Uterus (tissue), 4 donors: ENCODE measurements around the gene CAAP1. TPM values are rescaled to one million over a fixed set of nuclear protein-coding genes. Genes with fewer than 3 reads are reported as not detected.
"Not testable (repeated sequence)": the region's sequence is repeated elsewhere in the genome, so short reads cannot be mapped to it uniquely, and the experiment has no call there.

ENCODE experiments used
- DNase-seq, 2 donors: peaks; one replicate each; pipeline ENCODE4 v3.0.0-alpha.2; 2019 to 2020
- H3K27ac ChIP-seq, 2 donors: fragments of 200-600 bp; sonication (generic); 1 replicate in 1 of 2; 2 replicates in 1 of 2; pipeline ENCODE4 v1.5.1; 2016 to 2018
- H3K27me3 ChIP-seq, 2 donors: fragments of 200-600 bp; sonication (generic); one replicate each; pipeline ENCODE4 v1.5.1; 2018 to 2019; ENCODE audit warnings: control low read depth in 1 of 2
- H3K36me3 ChIP-seq, 2 donors: fragments of 200-600 bp; sonication (generic); one replicate each; pipeline ENCODE4 v1.5.1; 2019; ENCODE audit warnings: control low read depth in 1 of 2
- H3K4me1 ChIP-seq, 2 donors: fragments of 200-600 bp; sonication (generic); one replicate each; pipeline ENCODE4 v1.5.1; 2018 to 2019; ENCODE audit warnings: control low read depth in 1 of 2
- H3K4me3 ChIP-seq, 2 donors: fragments of 200-600 bp; sonication (generic); 1 replicate in 1 of 2; 2 replicates in 1 of 2; pipeline ENCODE4 v1.5.1; 2018 to 2019; ENCODE audit warnings: mild to moderate bottlenecking in 1 of 2
- H3K9me3 ChIP-seq, 2 donors: fragments of 200-600 bp; sonication (generic); one replicate each; pipeline ENCODE4 v1.5.1; 2019; ENCODE audit warnings: control low read depth in 1 of 2
- CTCF ChIP-seq, 4 experiments: fragments of 200-600 bp in 2 of 4; fragments of 450-650 bp in 2 of 4; sonication (generic) in 2 of 4; IDR thresholded peaks; one replicate each; pipeline ENCODE4 v1.5.1; 2016 to 2019; ENCODE audit warnings: antibody characterized with exemption in 4 of 4, mild to moderate bottlenecking in 2 of 4, moderate library complexity in 1 of 4
- POLR2A ChIP-seq, 2 donors: fragments of 450-650 bp; IDR thresholded peaks; one replicate each; pipeline ENCODE4 v1.6.1; 2016; ENCODE audit warnings: antibody characterized with exemption in 2 of 2, mild to moderate bottlenecking in 1 of 2, moderate library complexity in 1 of 2
- intact Hi-C: fragments of 100-400 bp; cut with DNase I; formaldehyde crosslinking; loops from one replicate; pipeline ENCODE4 v1.15.1; 2023; ENCODE audit warnings: low total_unique reads
- total RNA-seq, 4 donors: library from RNA; depleted of rRNA in 3 of 4; stranded (reverse); fragments of >200 nt in 3 of 4; gene quantifications; one replicate each; pipeline versions ENCODE4 v1.1.0 to v1.2.4, GENCODE V29; 2014 to 2023
- donor health status: DM: yes; HTN: yes; CAD: no.

Gene CAAP1
- total RNA-seq, 4 donors from 2014 or later: 1.3 to 34.0 (median 12.3) TPM

- DNase-seq: no peak
- Histone ChIP-seq H3K9me3 (no peaks in the 10 kb centered on the region), H3K4me3 (no peak overlapping the region), H3K36me3 (no peaks in the 10 kb centered on the region), H3K27me3 (no peaks in the 10 kb centered on the region), H3K4me1 (no peaks in the 10 kb centered on the region), H3K27ac (no peak overlapping the region)
- intact Hi-C loops: no loop called here
- TF ChIP-seq CTCF (IDR thresholded peaks at IDR 0.05) (no peak), POLR2A (IDR thresholded peaks at IDR 0.05) (no peak)
Observed at GRCh38 chr9:26850995-26851394, 41.6 kb downstream of the CAAP1 start.

GRCh38 chr9:26833792-26834191 lies 58.8 kb downstream of the CAAP1 start:
- peak; percentile 25 to 39 for DNase-seq
- Histone ChIP-seq H3K4me1 (no peaks in the 10 kb centered on the region), H3K27me3 (no peaks in the 10 kb centered on the region), H3K9me3 (no peaks in the 10 kb centered on the region), H3K27ac (peak overlapping the region; percentile 66 to 87), H3K36me3 (no peaks in the 10 kb centered on the region), H3K4me3 (no peak overlapping the region)
- intact Hi-C loops: no loop called here
- TF ChIP-seq POLR2A (IDR thresholded peaks at IDR 0.05) (no peak), CTCF (IDR thresholded peaks at IDR 0.05) (no peak)

- DNase-seq, H3K4me3 ChIP-seq, H3K36me3 ChIP-seq, intact Hi-C loops, H3K27me3 ChIP-seq, H3K4me1 ChIP-seq, H3K9me3 ChIP-seq, H3K27ac ChIP-seq: not testable (repeated sequence)
Observed at GRCh38 chr9:26828391-26828955, 64.1 kb downstream of the CAAP1 start.

GRCh38 chr9:26814799-26815198 lies 77.8 kb downstream of the CAAP1 start:
- Histone ChIP-seq H3K4me1 (no peaks in the 10 kb centered on the region), H3K9me3 (no peaks in the 10 kb centered on the region), H3K27me3 (no peaks in the 10 kb centered on the region), H3K27ac (no peak overlapping the region), H3K36me3 (no peaks in the 10 kb centered on the region), H3K4me3 (no peak overlapping the region)
- TF ChIP-seq CTCF (IDR thresholded peaks at IDR 0.05): no peak
- no peak for TF ChIP-seq POLR2A (IDR thresholded peaks at IDR 0.05)
- intact Hi-C loops: no loop called here
- no peak for DNase-seq

GRCh38 chr9:26813247-26813646 lies 79.4 kb downstream of the CAAP1 start:
- intact Hi-C loops: no loop called here
- no peak for DNase-seq
- H3K9me3 ChIP-seq: no peaks in the 10 kb centered on the region
- no peak overlapping the region for H3K27ac ChIP-seq
- H3K4me3 ChIP-seq: no peak overlapping the region
- no peaks in the 10 kb centered on the region for H3K4me1 ChIP-seq
- no peaks in the 10 kb centered on the region for H3K27me3 ChIP-seq
- TF ChIP-seq CTCF (IDR thresholded peaks at IDR 0.05) (no peak), POLR2A (IDR thresholded peaks at IDR 0.05) (no peak)
- H3K36me3 ChIP-seq: no peaks in the 10 kb centered on the region

GRCh38 chr9:26812217-26812616 lies 80.4 kb downstream of the CAAP1 start:
- H3K4me3 ChIP-seq: no peak overlapping the region
- no peaks in the 10 kb centered on the region for H3K27me3 ChIP-seq
- TF ChIP-seq CTCF (IDR thresholded peaks at IDR 0.05): no peak
- no peak for TF ChIP-seq POLR2A (IDR thresholded peaks at IDR 0.05)
- H3K36me3 ChIP-seq: no peaks in the 10 kb centered on the region
- intact Hi-C loops: no loop called here
- no peaks in the 10 kb centered on the region for H3K4me1 ChIP-seq
- no peak for DNase-seq
- H3K27ac ChIP-seq: no peak overlapping the region
- H3K9me3 ChIP-seq: no peaks in the 10 kb centered on the region
